CD4-positive, alpha-beta T cell treated with Interleukin-17A for 1 hour (primary cell): ENCODE measurements around the gene HLA-DOB.
A peak's percentile ranks its signal among the peaks of the same experiment; 100 is the strongest.

ENCODE experiments used
- DNase-seq: peaks from one replicate; pipeline ENCODE4 v3.0.0-alpha.2; 2020

HLA-DOB gene

GRCh38 chr6:32816746-32817204, at the start of gene HLA-DOB:
TSS of gene HLA-DOB (minus strand) at chr6:32817002. CDS start at chr6:32816951, 51 bp downstream.
- DNase-seq: peak; percentile 41

GRCh38 chr6:32865724-32866443, 49.1 kb upstream of the HLA-DOB start:
- DNase-seq: no peak

- no peak for DNase-seq
Measured at GRCh38 chr6:32862725-32863124, 45.9 kb upstream of the HLA-DOB start.

- no peak for DNase-seq
Measured at GRCh38 chr6:32860674-32861073, 43.9 kb upstream of the HLA-DOB start.

GRCh38 chr6:32858194-32858593, 41.4 kb upstream of the HLA-DOB start:
- DNase-seq: no peak

- DNase-seq: no peak
Measured at GRCh38 chr6:32857156-32857891, 40.5 kb upstream of the HLA-DOB start.

GRCh38 chr6:32855467-32856174, 38.8 kb upstream of the HLA-DOB start:
- DNase-seq: no peak

GRCh38 chr6:32854376-32855178, 37.8 kb upstream of the HLA-DOB start:
- peak; percentile 70 for DNase-seq

GRCh38 chr6:32853541-32854375, 37.0 kb upstream of the HLA-DOB start, which contains the start of the genes PSMB9 and TAP1:
TSS of gene PSMB9 (plus strand) at chr6:32854192. CDS start at chr6:32854230, 38 bp downstream.
TSS of gene TAP1 (minus strand) at chr6:32853704. CDS start at chr6:32853636, 68 bp downstream.
- DNase-seq: peak; percentile 96

GRCh38 chr6:32852844-32853540, 36.2 kb upstream of the HLA-DOB start:
- peak; percentile 63 for DNase-seq

- DNase-seq: no peak
Measured at GRCh38 chr6:32852018-32852843, 35.4 kb upstream of the HLA-DOB start.

- DNase-seq: no peak
Measured at GRCh38 chr6:32851025-32851424, 34.2 kb upstream of the HLA-DOB start.

GRCh38 chr6:32849126-32849525, 32.3 kb upstream of the HLA-DOB start:
- no peak for DNase-seq

GRCh38 chr6:32847795-32848194, 31.0 kb upstream of the HLA-DOB start:
- DNase-seq: no peak

- no peak for DNase-seq
Measured at GRCh38 chr6:32847004-32847403, 30.2 kb upstream of the HLA-DOB start.

- peak; percentile 63 for DNase-seq
Measured at GRCh38 chr6:32845384-32845884, 28.6 kb upstream of the HLA-DOB start.

- DNase-seq: no peak
Measured at GRCh38 chr6:32844839-32845383, 28.1 kb upstream of the HLA-DOB start.

GRCh38 chr6:32843979-32844838, 27.4 kb upstream of the HLA-DOB start, which contains the start of gene PSMB8:
TSS of gene PSMB8 (minus strand) at chr6:32844047. CDS start at chr6:32843996, 51 bp downstream.
- peak; percentile 99 for DNase-seq
